Umbilical cord (tissue), 2 donors: ENCODE data around the gene ZNF208. TPM values are rescaled to one million over a fixed set of nuclear protein-coding genes. Genes with fewer than 3 reads are reported as not detected.
"Not testable (repeated sequence)": the region's sequence is repeated elsewhere in the genome, so short reads cannot be mapped to it uniquely, and the experiment has no call there.

Source experiments
- DNase-seq: peaks from one replicate; pipeline ENCODE4 v3.0.0-alpha.2; 2015; ENCODE audit warnings: low spot score
- total RNA-seq: library from RNA; depleted of rRNA; stranded (reverse); fragments of >200 nt; gene quantifications from one replicate; pipeline ENCODE4 v1.2.3, GENCODE V29; 2014; ENCODE audit warnings: low replicate concordance; ENCODE audit not compliant: insufficient read depth

Gene ZNF208
- total RNA-seq, 1 donor from 2014 or later: 10.8 TPM

DNA sequence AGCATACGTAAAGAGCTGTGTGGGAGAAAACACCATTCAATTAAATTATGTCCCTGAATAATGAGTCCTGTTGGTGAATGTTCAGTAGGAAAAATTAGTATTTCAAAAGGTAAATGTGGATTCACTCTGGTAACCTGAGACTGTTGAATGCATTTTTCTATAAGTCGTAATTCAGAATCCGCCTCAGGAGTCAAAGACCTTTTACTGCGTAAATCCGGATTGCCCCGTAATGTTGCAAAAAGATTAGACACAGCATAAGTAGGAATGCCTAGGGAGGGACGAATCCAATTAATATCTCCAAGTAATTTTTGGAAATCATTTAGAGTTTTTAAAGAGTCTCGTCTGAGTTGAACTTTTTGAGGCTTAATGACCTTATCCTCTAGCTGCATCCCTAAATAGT lies 126.0 kb downstream of the ZNF208 start:
- DNase-seq: not testable (repeated sequence)

DNA sequence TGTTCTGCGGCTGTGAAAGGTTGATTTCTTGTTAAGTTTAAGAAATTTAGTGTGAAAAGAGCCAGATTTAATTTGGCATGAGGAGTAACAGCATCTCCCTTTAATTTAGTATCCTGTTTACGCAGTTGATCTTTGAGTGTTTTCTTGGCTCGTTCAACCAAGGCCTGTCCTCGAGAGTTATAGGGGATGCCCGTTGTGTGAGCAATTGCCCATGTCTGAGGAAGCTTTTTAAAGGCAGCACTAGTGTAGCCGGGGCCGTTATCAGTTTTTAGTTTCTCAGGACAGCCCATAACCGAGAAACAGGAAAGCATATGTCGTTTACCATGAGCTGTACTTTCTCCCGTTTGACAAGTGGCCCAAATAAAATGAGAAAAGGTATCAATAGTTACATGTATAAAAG lies 127.2 kb downstream of the ZNF208 start:
- DNase-seq: no peak

Other genes with a start within 250 kb of the ZNF208 start
- 20.0 TPM for gene ZNF100, start 243.4 kb downstream of the ZNF208 start, total RNA-seq
- 16.9 TPM for gene ZNF43, start 174.8 kb downstream of the ZNF208 start, total RNA-seq
- gene ZNF257, start 41.5 kb upstream of the ZNF208 start, total RNA-seq: 4.1 TPM
- 6.7 TPM for gene ZNF676, start 186.0 kb upstream of the ZNF208 start, total RNA-seq